Muscle of leg (tissue), 11 donors: ENCODE results near the gene DOCK1. TPM values are rescaled to one million over a fixed set of nuclear protein-coding genes. Genes with fewer than 3 reads are reported as not detected.

Experiments used
- DNase-seq: peaks from one replicate; pipeline ENCODE4 v3.0.0; 2013
- H3K27ac ChIP-seq: one replicate; pipeline ENCODE4 v1.5.1; 2013; ENCODE audit warnings: mild to moderate bottlenecking, low read length, control low read depth
- H3K27me3 ChIP-seq: one replicate; pipeline ENCODE4 v1.6.1; 2013; ENCODE audit warnings: low read length; ENCODE audit not compliant: control insufficient read depth, insufficient read depth
- H3K36me3 ChIP-seq: one replicate; pipeline ENCODE4 v1.6.1; 2013; ENCODE audit warnings: low read length; ENCODE audit not compliant: control insufficient read depth, insufficient read depth
- H3K4me1 ChIP-seq: one replicate; pipeline ENCODE4 v1.6.1; 2013; ENCODE audit warnings: low read length; ENCODE audit not compliant: control insufficient read depth, insufficient read depth
- H3K4me3 ChIP-seq: one replicate; pipeline ENCODE4 v1.5.1; 2013; ENCODE audit warnings: low read length, control low read depth
- H3K9me3 ChIP-seq: replicated peaks from 2 replicates; pipeline ENCODE4 v1.6.1; 2013; ENCODE audit warnings: low read depth, low read length; ENCODE audit not compliant: control insufficient read depth
- WGBS: methylation state at CpG from one replicate; pipeline ENCODE4 v1.1.5; 2013; ENCODE audit warnings: missing lambda C conversion rate; ENCODE audit not compliant: insufficient coverage; 5-methylcytosine and 5-hydroxymethylcytosine counted together
- polyA plus RNA-seq, 8 donors: library from polyadenylated mRNA; unstranded; fragments of 120-200 nt; gene quantifications; one replicate each; pipeline versions ENCODE4 v1.2.1 to v1.2.3, GENCODE V29; 2013; ENCODE audit warnings: inconsistent platforms in 1 of 8, low replicate concordance in 1 of 8; ENCODE audit not compliant: insufficient read length in 8 of 8, insufficient read depth in 1 of 8
- total RNA-seq: library from RNA; stranded (reverse); fragments of 120-200 nt; gene quantifications from one replicate; pipeline ENCODE4 v1.2.4, GENCODE V29; 2013

Gene DOCK1
- total and polyA plus RNA-seq, 9 donors = 27.3 to 52.9 (median 37.1) TPM

GRCh38 chr10:126921974-126922525 lies 16.8 kb downstream of the DOCK1 start:
- Histone ChIP-seq H3K27ac (no peak overlapping the region), H3K27me3 (no peaks in the 10 kb centered on the region), H3K4me3 (no peak overlapping the region), H3K4me1 (peaks cover 25% of the 10 kb centered on the region), H3K36me3 (no peaks in the 10 kb centered on the region), H3K9me3 (no peaks in the 10 kb centered on the region)
- DNase-seq = peak; percentile 33
- WGBS = 66% methylated on average over 2 of the region's 4 CpGs

DNA sequence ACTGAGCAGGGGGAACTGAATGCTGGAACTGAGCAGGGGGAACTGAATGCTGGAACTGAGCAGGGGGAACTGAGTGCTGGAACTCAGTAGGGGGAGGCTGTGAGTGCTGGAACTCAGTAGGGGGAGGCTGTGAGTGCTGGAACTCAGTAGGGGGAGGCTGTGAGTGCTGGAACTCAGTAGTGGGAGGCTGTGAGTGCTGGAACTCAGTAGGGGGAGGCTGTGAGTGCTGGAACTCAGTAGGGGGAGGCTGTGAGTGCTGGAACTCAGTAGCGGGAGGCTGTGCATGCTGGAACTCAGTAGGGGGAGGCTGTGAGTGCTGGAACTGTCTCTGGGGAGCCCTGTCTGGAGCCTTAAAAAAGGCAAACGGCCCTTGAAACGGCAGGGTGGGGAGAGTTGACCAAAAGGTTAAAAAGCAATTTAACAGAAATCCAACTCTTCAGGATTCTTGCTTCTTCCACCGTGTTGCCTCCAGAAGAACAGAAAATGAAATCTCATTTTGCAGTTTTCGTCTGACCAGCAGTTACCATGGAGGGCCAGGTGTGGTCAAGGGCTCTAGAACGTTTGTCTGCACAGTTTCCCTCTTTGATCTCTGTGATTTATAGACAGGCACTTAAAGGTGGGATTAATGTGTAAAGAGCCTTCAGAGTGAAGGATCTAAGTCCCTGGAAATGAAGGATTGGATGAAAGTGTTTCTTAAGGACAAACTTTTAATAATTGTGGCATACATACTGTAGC lies 19.1 kb downstream of the DOCK1 start:
- Histone ChIP-seq H3K27me3 (no peaks in the 10 kb centered on the region), H3K4me3 (no peak overlapping the region), H3K4me1 (peaks cover 20% of the 10 kb centered on the region), H3K27ac (no peak overlapping the region), H3K36me3 (peaks cover 17% of the 10 kb centered on the region), H3K9me3 (no peaks in the 10 kb centered on the region)
- WGBS = 20% methylated on average over 6 of the region's 6 CpGs
- DNase-seq = no peak

DNA sequence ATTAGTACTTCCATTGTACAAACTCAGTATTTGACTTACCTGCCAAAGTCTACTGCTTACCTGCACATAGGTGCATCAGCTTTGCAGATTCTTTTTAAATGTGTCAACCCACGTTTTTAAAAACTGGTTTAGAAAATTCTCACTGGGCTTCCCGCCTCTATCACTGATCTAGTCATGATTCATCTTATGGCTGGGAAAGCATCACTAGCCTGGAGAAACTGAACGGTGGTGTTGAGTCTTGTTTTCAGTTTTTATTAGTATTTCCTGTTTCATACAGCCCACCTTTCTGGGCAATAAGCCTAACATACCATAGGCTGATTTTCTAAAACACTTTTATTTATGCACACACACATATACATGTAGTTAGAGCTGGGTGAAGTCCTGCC lies 19.7 kb downstream of the DOCK1 start:
- Histone ChIP-seq H3K4me1 (peaks cover 21% of the 10 kb centered on the region), H3K27ac (no peak overlapping the region), H3K4me3 (no peak overlapping the region), H3K27me3 (no peaks in the 10 kb centered on the region), H3K9me3 (no peaks in the 10 kb centered on the region), H3K36me3 (peaks cover 17% of the 10 kb centered on the region)
- DNase-seq = no peak
- WGBS = 100% methylated on average over 1 of the region's 3 CpGs

DNA sequence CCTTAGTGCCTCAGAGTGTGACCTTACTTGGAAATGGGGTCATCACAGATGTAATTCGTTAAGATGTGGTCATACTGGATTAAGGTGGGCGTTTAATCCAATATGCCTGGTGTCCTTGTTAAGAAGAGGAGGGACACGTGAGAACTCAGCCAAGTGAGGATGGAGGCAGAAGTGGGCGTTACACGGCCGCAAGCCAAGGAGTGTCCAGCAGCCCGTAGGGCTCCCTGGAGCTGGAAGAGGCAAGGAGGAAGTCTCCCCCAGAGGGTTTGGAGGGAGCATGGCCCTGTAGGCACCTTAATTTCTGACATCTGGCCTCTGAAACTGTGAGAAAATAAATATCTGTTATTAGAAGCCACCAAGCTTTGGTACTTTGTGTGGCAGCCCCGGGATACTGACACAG lies 21.3 kb downstream of the DOCK1 start:
- 55% methylated on average over 7 of the region's 8 CpGs for WGBS
- DNase-seq = no peak
- Histone ChIP-seq H3K9me3 (no peaks in the 10 kb centered on the region), H3K36me3 (peaks cover 17% of the 10 kb centered on the region), H3K27ac (no peak overlapping the region), H3K27me3 (no peaks in the 10 kb centered on the region), H3K4me1 (peaks cover 37% of the 10 kb centered on the region), H3K4me3 (no peak overlapping the region)

DNA sequence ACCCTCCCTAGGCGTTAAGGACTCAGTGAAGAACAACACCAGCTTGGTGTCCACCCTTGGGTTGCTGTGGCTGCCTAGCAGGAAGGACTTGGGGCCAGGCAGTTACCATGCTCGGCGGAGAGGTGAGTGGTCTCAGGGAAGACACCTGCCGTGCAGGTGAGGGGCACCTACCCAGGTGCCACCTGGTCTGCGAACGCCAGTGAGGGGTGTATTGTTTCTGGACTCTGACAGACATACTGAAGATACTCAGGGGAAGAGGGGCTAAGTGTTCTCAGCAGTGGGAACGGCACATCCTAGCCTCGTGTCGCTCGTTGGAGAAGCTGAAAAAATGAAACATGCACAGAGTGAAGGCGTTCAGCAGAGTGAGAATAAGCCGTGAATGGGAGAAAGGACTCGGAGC lies 22.6 kb downstream of the DOCK1 start:
- H3K36me3 ChIP-seq = peaks cover 17% of the 10 kb centered on the region

GRCh38 chr10:126928274-126928673 lies 23.0 kb downstream of the DOCK1 start:
- H3K9me3 ChIP-seq = no peaks in the 10 kb centered on the region
- H3K4me1 ChIP-seq = peaks cover 51% of the 10 kb centered on the region
- peaks cover 17% of the 10 kb centered on the region for H3K36me3 ChIP-seq
- H3K27me3 ChIP-seq = no peaks in the 10 kb centered on the region
- no peak overlapping the region for H3K4me3 ChIP-seq
- no peak overlapping the region for H3K27ac ChIP-seq
- 51% methylated on average over 3 of the region's 7 CpGs for WGBS
- peak; percentile 25 for DNase-seq

More for the DNA sequence above, 22.6 kb downstream of the DOCK1 start:
- WGBS = 86% methylated on average over 13 of the region's 13 CpGs
- Histone ChIP-seq H3K4me3 (no peak overlapping the region), H3K4me1 (peaks cover 48% of the 10 kb centered on the region), H3K27ac (no peak overlapping the region), H3K27me3 (no peaks in the 10 kb centered on the region), H3K9me3 (no peaks in the 10 kb centered on the region)
- DNase-seq = no peak

DNA sequence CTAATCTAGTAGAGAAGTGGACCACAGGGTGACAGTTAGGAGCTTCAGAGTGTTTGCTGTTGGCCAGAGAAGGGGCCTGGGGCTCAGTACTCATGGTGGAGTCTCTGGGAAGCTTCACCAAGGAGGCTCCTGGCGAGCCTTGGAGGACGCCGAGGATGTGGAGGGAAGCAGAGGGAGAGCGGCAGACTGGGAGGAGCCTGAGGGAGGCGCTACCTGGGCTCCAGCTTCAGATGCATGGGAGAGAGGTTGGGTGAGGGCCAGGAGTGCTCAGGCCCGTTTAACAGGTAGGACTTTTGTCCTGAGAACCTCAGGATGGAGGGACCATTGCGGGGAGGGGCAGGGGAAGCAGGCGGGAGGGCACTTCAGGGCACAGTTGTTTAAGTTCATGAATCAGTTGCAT lies 24.2 kb downstream of the DOCK1 start:
- Histone ChIP-seq H3K4me3 (no peak overlapping the region), H3K9me3 (no peaks in the 10 kb centered on the region), H3K27ac (no peak overlapping the region), H3K36me3 (peaks cover 17% of the 10 kb centered on the region), H3K4me1 (peaks cover 51% of the 10 kb centered on the region), H3K27me3 (no peaks in the 10 kb centered on the region)
- no peak for DNase-seq
- 96% methylated on average over 8 of the region's 8 CpGs for WGBS

- H3K27me3 ChIP-seq = no peaks in the 10 kb centered on the region
- peak overlapping the region; percentile 78 for H3K27ac ChIP-seq
- no peaks in the 10 kb centered on the region for H3K9me3 ChIP-seq
- DNase-seq = peak; percentile 90
- no peak overlapping the region for H3K4me3 ChIP-seq
- WGBS = 56% methylated on average over 16 of the region's 17 CpGs
- peaks cover 17% of the 10 kb centered on the region for H3K36me3 ChIP-seq
- peaks cover 54% of the 10 kb centered on the region for H3K4me1 ChIP-seq
Observed at GRCh38 chr10:126930131-126930882, 25.1 kb downstream of the DOCK1 start.

- Histone ChIP-seq H3K9me3 (no peaks in the 10 kb centered on the region), H3K27me3 (no peaks in the 10 kb centered on the region), H3K4me3 (peak overlapping the region; percentile 15), H3K27ac (peak overlapping the region; percentile 80), H3K4me1 (peaks cover 58% of the 10 kb centered on the region), H3K36me3 (peaks cover 17% of the 10 kb centered on the region)
- peak; percentile 94 for DNase-seq
- 29% methylated on average over 9 of the region's 11 CpGs for WGBS
Observed at GRCh38 chr10:126930883-126931503, 25.8 kb downstream of the DOCK1 start.

DNA sequence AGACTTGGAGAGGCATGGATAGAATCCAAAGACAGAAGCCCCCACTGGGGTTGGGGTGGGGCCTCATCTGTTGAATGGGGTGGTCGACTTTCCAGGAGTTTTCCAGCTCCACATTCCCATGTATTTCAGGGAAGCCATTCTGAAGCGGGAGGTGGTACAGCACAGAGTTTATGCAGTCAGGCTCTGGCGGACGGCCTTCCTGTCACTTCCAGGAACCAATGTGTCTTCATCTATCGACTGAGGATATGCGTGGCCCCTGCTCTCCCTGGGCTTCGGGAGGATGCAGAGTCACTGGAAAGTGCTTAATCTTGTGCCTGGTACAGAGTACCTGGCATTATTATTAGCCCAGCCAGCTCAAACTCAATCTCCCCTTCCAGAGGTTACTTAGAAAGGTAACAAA lies 26.3 kb downstream of the DOCK1 start:
- WGBS = 59% methylated on average over 4 of the region's 7 CpGs
- peaks cover 17% of the 10 kb centered on the region for H3K36me3 ChIP-seq
- H3K27ac ChIP-seq = peak overlapping the region; percentile 80
- no peaks in the 10 kb centered on the region for H3K27me3 ChIP-seq
- no peaks in the 10 kb centered on the region for H3K9me3 ChIP-seq
- peaks cover 58% of the 10 kb centered on the region for H3K4me1 ChIP-seq
- peak overlapping the region; percentile 15 for H3K4me3 ChIP-seq
- DNase-seq = peak; percentile 53
